ENCODE results near the gene TRHDE. TPM values are rescaled to one million over a fixed set of nuclear protein-coding genes. Genes with fewer than 3 reads are reported as not detected.

TRHDE gene
- total and polyA plus RNA-seq, 9 of the 15 experiments (the other 6 are each of a cell fraction or from before 2014, with no cell fraction given) = 0.03 to 0.29 (median 0.09) TPM

- H2AFZ ChIP-seq (ENCODE audit: low read depth, low read length) = no peak overlapping the region
- H3K79me2 ChIP-seq (ENCODE audit: control insufficient read depth, insufficient read depth, low read length) = no peaks in the 10 kb centered on the region
- H3K27me3 ChIP-seq (ENCODE audit: control insufficient read depth in 2 of 2, insufficient read depth in 2 of 2, low read length in 2 of 2) = no peaks in the 10 kb centered on the region
- no peaks in the 10 kb centered on the region for H3K36me3 ChIP-seq (ENCODE audit: control insufficient read depth, insufficient read depth, low read length)
- ATAC-seq = no peak
- no peak for DNase-seq (ENCODE audit: extremely low read depth in 1 of 4, low spot score in 3 of 4)
- FAIRE-seq = no peak
- H3K4me2 ChIP-seq (ENCODE audit: insufficient read depth, low read length) = no peak overlapping the region
- H3K27ac ChIP-seq (ENCODE audit: extremely low read depth, low read depth, low read length) = no peak overlapping the region
- H4K20me1 ChIP-seq (replicated peaks; ENCODE audit: control insufficient read depth, insufficient read depth, low read length) = no peaks in the 10 kb centered on the region
- no peaks in the 10 kb centered on the region for H3K9me3 ChIP-seq (replicated peaks; ENCODE audit: control insufficient read depth, insufficient read depth, low read depth, low read length)
- 0% methylated on average over 3 of the region's 3 CpGs for WGBS (ENCODE audit: insufficient coverage, low coverage, missing lambda C conversion rate)
- in situ Hi-C loops (cut with MboI) (no loop called here), intact Hi-C loops (cut with micrococcal nuclease) (no loop called here)
- no peak overlapping the region for H3K4me3 ChIP-seq
- ChIA-PET POLR2A (no interaction called here), CTCF (ENCODE audit: low intra/inter-chr PET ratio) (no interaction called here)
- no peak overlapping the region for H3K9ac ChIP-seq (ENCODE audit: insufficient read depth in 1 of 2, low read depth in 2 of 2, low read length in 2 of 2)
- TF ChIP-seq FOXO4 (CRISPR knock-in tag; IDR thresholded peaks at IDR 0.05) = no peak
- TF ChIP-seq ZNF41 (CRISPR knock-in tag; conservative IDR thresholded peaks at IDR 0.05) = no peak
- TF ChIP-seq ZNF436 (CRISPR knock-in tag; IDR thresholded peaks at IDR 0.05) = no peak
- no peak for TF ChIP-seq SFPQ (IDR thresholded peaks at IDR 0.05; ENCODE audit: low read depth, low read length)
- no peaks in the 10 kb centered on the region for H3K9me1 ChIP-seq (ENCODE audit: control insufficient read depth, insufficient read depth, low read length)
- H3K4me1 ChIP-seq (replicated peaks in 1 of 2; ENCODE audit: control insufficient read depth in 2 of 2, insufficient read depth in 2 of 2, low read length in 2 of 2) = no peaks in the 10 kb centered on the region
- BruUV-seq (replicated peaks) = no TSS peak
Measured at GRCh38 chr12:72241552-72241951, 30.6 kb upstream of the TRHDE start.
